GM15510 (cell line): Measurements from ENCODE around the gene ADIPOR2.

ENCODE experiments used
- POLR2A ChIP-seq: IDR thresholded peaks from 3 replicates; pipeline ENCODE4 v1.6.1; 2011; ENCODE audit warnings: borderline replicate concordance; ENCODE audit not compliant: insufficient read length; ENCODE audit errors: extremely low read depth

Gene ADIPOR2

GRCh38 chr12:1716215-1716862 is 25.5 kb downstream of the ADIPOR2 start:
- TF ChIP-seq POLR2A, result no peak

DNA sequence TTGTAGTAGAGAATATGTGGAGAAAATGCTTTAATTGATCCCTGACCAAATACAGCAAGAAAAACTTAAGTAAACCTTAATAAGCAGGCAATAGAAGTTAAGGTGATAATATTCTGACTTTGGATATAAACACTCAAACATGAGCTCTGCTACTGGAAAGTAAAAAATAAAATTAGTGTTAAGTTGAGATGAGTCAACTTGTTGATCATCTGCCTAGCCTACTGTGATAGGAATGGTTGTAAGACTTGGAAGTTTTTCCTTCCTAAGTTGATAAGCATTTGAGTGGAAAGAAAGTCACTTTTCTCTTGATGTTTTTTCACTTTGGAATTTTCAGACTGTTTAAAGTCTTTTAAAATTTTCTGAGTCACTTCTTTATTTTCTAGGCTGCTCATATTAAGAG is 26.0 kb downstream of the ADIPOR2 start:
- TF ChIP-seq POLR2A, result no peak

DNA sequence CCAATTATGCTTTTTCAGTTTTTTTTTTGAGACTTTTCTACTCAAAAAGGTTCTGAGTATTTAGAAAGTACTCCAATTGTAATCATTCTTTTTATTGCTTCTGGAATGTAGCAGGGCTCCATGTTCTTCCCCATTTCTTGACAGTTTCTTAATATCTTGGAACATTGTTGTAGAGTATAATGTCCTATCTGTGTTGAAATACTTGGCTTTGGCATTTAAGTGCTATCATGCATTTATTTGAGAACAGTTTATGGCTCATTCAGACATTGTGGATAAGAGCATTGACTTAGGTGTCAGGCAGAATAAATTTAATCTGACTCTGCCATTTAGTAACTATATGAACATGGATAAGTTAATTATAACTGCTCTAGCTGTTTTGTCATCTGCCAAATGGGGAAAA is 28.3 kb downstream of the ADIPOR2 start:
- TF ChIP-seq POLR2A, result no peak

DNA sequence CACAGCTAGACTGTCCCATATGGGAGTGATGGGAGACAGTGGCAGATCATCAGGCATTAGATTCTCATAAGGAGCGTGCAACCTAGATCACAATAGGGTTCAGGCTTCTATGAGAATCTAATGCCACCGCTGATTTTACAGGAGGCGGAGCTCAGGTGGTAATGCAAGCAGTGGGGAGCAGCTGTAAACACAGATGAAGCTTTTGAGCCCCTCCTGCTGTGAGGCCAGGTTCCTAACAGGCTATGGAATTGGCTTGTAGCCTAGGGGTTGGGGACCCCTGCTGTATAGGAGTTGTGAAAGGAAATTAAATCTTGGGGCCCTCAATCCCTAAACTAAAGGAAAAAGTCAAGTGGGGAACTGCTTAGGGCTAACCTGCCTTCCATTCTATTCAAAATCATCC is 29.6 kb downstream of the ADIPOR2 start:
- TF ChIP-seq POLR2A, result no peak

GRCh38 chr12:1723721-1724120 is 32.9 kb downstream of the ADIPOR2 start:
- no peak for TF ChIP-seq POLR2A

- no peak for TF ChIP-seq POLR2A
Measured at GRCh38 chr12:1724250-1724649, 33.4 kb downstream of the ADIPOR2 start.

GRCh38 chr12:1726753-1727152 is 35.9 kb downstream of the ADIPOR2 start:
- no peak for TF ChIP-seq POLR2A

DNA sequence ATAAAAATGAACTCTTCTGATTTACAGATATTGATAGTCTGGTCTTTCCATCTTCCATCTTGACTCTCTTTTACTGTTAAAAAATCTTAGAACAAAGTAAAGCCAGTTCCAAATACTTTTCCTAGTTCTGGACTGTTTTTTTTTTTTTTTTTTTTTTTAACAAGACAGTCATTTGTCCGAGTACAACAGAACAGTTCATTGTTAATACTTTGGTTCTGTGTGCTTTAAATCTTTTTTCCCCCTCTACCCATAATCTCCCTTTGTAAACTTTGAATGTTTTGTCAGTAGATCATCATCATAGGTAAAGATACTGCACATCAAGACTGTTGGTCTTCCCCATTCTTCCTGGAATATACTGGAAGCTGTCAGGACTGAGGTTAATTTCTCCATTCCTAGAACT is 38.0 kb downstream of the ADIPOR2 start:
- no peak for TF ChIP-seq POLR2A

GRCh38 chr12:1731019-1731687 is 40.3 kb downstream of the ADIPOR2 start:
- no peak for TF ChIP-seq POLR2A

GRCh38 chr12:1732914-1733313 is 42.0 kb downstream of the ADIPOR2 start:
- TF ChIP-seq POLR2A, result no peak

DNA sequence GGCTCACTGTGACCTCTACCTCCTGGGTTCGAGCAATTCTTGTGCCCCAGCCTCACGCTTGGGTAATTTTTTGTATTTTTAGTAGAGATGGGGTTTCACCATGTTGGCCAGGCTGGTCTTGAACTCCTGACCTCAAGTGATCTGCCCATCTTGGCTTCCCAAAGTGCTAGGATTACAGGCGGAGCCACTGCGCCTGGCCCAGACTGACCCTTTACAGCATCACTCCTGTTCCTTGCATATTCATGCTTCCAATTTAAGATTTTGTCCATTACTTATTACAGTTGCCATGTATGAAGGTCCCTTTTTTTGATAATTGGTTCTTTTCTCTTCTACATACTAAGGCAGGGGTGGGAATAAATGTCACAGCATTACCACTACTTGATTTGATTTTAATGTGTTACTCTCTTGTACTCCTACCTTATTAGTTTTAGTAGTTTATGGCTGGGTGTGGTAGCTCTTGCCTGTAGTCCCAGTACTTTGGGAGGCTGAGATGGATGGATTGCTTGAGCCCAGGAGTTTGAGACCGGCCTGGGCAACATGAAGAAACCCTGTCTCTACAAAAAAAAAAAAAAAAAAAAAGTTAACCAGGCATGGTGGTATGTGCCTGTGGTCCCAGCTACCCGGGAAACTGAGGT is 46.9 kb downstream of the ADIPOR2 start:
- TF ChIP-seq POLR2A, result no peak

GRCh38 chr12:1738446-1738845 is 47.6 kb downstream of the ADIPOR2 start:
- TF ChIP-seq POLR2A, result no peak

DNA sequence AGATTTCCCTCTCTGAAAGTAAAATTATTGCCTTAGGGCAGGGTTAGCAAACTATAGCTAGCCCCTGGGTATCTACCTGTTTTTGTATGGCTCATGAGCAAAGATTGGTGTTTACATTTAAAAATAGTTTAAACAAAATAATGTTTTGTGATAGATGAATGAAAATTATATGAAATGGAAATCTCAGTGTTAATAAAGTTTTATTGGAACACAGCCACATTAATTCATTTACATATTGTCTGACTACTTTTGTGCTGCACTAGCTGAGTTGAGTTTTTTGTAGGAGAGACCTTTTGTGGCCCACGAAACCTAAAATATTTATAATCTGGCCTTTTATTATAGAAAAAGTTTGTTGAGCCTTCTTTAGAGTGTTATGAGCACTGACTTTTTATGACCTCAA is 48.5 kb downstream of the ADIPOR2 start:
- TF ChIP-seq POLR2A, result no peak

DNA sequence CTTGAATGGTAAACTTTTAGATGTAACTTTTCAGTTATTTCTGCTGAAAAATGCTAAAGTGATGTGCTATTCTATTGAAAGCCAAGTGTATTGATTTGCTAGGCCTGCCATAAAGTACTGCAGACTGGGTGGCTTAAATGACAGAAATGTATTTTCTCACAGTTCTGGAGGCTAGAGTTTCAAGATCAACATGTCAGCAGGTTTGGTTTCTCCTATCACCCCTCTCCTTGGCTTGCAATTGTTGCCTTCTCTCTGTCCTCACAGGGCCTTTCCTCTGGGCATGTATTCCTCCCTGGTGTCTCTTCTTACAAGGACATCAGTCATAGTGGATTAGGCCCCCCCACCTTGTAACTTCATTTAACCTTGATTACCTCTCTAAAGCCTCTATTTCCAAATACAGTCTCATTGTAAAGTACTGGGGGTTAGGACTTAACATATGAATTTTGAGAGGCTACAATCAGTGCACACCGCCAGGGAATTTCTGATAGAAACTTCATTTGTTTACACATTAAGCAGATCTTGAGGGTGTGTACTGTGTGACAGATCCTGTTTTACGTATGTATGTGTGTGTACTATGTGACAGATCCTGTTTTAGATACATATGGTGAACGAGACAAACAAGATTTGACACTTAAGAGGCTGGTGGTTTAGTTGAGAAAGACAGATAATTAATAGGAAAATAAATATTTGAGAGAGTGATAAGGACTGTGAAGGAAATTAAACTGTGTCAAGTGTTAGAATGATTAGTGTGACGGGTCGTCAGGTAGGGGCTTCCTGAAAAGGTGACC is 49.5 kb downstream of the ADIPOR2 start:
- no peak for TF ChIP-seq POLR2A
